ENCODE measurements around the gene DUS1L. TPM values are rescaled to one million over a fixed set of nuclear protein-coding genes. Genes with fewer than 3 reads are reported as not detected.

Gene DUS1L
- total RNA-seq, 1 experiment from 2014 or later, result 176 TPM

GRCh38 chr17:82060001-82060380, 5.6 kb downstream of the DUS1L start:
- H4K20me1 ChIP-seq (ENCODE audit: insufficient read depth), result no peaks in the 10 kb centered on the region; the same call in 1 of the 2 replicates
- H3K9ac ChIP-seq (ENCODE audit: low read length), result no peak overlapping the region
- H3K9me3 ChIP-seq (ENCODE audit: control insufficient read depth in 1 of 2, insufficient read depth in 1 of 2, low read depth in 1 of 2, low read length in 2 of 2), result no peaks in the 10 kb centered on the region

More at GRCh38 chr17:82060001-82060380, 5.6 kb downstream of the DUS1L start:
- no peak for DNase-seq (ENCODE audit: low read depth, low spot score)
- H3K36me3 ChIP-seq (ENCODE audit: control insufficient read depth in 1 of 2, insufficient read depth in 2 of 2, low read length in 2 of 2), result peaks cover 23 to 86% of the 10 kb centered on the region in 2 experiments
- no peak for ATAC-seq
- no peak overlapping the region for H3K4me3 ChIP-seq (replicated peaks in 1 of 2; ENCODE audit: low read depth in 1 of 2, low read length in 2 of 2)
- H3K4me1 ChIP-seq (ENCODE audit: control insufficient read depth in 1 of 2, insufficient read depth in 2 of 2, low read length in 2 of 2), result peaks cover 8 to 25% of the 10 kb centered on the region in 2 experiments; a peak in 3 of 4 replicates
- no TSS peak for BruUV-seq (replicated peaks)
- H3K27ac ChIP-seq (ENCODE audit: low read depth, low read length), result peak overlapping the region; percentile 23; the same call in 1 of the 2 replicates
- no peak overlapping the region for H3K4me2 ChIP-seq (ENCODE audit: low read length)
- CTCF ChIA-PET, result no interaction called here
- RAD21 ChIA-PET (ENCODE audit: low non-redundant PET in 1 of 2, low total read pairs in 2 of 2, uncharacterized antibody in 2 of 2, unreplicated experiment in 2 of 2), result no interaction called here
- POLR2A ChIA-PET, result no interaction called here
- no peaks in the 10 kb centered on the region for H3K9me2 ChIP-seq (ENCODE audit: insufficient read depth)
- TF ChIP-seq ZNF274 (IDR thresholded peaks at IDR 0.05; ENCODE audit: low read depth, low read length) (no peak), POLR2AphosphoS5 (IDR thresholded peaks at IDR 0.05; ENCODE audit: low read depth, low read length) (no peak), TCF7L2 (IDR thresholded peaks at IDR 0.05; ENCODE audit: borderline replicate concordance, extremely low read depth, insufficient read depth, insufficient read length) (no peak), FOSL1 (IDR thresholded peaks at IDR 0.05; ENCODE audit: low read depth) (no peak), ATF3 (IDR thresholded peaks at IDR 0.05) (no peak), EZH2phosphoT487 (IDR thresholded peaks at IDR 0.05; ENCODE audit: borderline replicate concordance) (no peak), JUND (IDR thresholded peaks at IDR 0.05) (no peak), CTCF (IDR thresholded peaks at IDR 0.05 in 2 of 3, conservative IDR thresholded peaks at IDR 0.05 in 1 of 3; ENCODE audit: borderline replicate concordance in 1 of 3, insufficient read depth in 1 of 3, low read depth in 2 of 3, low read length in 2 of 3) (no peak)
- intact Hi-C loops (cut with micrococcal nuclease), result no loop called here
- H3K27me3 ChIP-seq (ENCODE audit: insufficient read depth, low read length), result no peaks in the 10 kb centered on the region
- H2AFZ ChIP-seq (ENCODE audit: low read depth, low read length, poor library complexity, severe bottlenecking), result no peak overlapping the region
- H3K79me2 ChIP-seq (ENCODE audit: insufficient read depth, low read length), result peaks cover 30% of the 10 kb centered on the region
